GM12865 (cell line): ENCODE data around the gene STXBP6.

Experiments used
- DNase-seq: peaks from one replicate; pipeline ENCODE4 v3.0.0; 2010; ENCODE audit warnings: low read depth
- H3K4me3 ChIP-seq: 2 replicates; pipeline ENCODE4 v1.5.1; 2011; ENCODE audit warnings: mild to moderate bottlenecking, low read depth, low read length, control low read depth
- TF ChIP-seq, protein P1 (sequence below): IDR thresholded peaks from 2 replicates; pipeline ENCODE4 v1.5.1; 2011; ENCODE audit warnings: low read length, control low read depth, low read depth, inconsistent platforms; ENCODE audit not compliant: insufficient read depth; ENCODE audit errors: missing control alignments

The STXBP6 gene

DNA sequence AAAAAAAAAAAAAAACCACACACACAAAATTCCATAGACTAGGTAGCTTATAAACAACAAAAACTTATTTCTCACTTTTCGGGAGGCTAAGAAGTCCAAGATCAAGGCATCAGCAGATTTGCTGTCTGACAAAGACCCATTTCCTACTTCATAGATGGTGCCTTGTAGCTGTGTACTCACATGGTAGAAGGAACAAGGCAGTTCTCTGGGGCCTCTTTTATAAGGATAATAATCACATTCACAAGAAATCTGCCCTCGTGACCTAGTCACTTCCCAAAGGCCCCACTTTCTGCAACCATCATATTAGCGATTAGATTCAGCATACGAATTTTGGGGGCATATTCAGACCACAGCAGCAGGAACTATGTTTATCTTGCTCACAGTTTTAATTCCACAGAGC, 54.9 kb downstream of the STXBP6 start:
- TF ChIP-seq, protein P1, sequence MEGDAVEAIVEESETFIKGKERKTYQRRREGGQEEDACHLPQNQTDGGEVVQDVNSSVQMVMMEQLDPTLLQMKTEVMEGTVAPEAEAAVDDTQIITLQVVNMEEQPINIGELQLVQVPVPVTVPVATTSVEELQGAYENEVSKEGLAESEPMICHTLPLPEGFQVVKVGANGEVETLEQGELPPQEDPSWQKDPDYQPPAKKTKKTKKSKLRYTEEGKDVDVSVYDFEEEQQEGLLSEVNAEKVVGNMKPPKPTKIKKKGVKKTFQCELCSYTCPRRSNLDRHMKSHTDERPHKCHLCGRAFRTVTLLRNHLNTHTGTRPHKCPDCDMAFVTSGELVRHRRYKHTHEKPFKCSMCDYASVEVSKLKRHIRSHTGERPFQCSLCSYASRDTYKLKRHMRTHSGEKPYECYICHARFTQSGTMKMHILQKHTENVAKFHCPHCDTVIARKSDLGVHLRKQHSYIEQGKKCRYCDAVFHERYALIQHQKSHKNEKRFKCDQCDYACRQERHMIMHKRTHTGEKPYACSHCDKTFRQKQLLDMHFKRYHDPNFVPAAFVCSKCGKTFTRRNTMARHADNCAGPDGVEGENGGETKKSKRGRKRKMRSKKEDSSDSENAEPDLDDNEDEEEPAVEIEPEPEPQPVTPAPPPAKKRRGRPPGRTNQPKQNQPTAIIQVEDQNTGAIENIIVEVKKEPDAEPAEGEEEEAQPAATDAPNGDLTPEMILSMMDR, result no peak
- no peak overlapping the region for H3K4me3 ChIP-seq
- no peak for DNase-seq

DNA sequence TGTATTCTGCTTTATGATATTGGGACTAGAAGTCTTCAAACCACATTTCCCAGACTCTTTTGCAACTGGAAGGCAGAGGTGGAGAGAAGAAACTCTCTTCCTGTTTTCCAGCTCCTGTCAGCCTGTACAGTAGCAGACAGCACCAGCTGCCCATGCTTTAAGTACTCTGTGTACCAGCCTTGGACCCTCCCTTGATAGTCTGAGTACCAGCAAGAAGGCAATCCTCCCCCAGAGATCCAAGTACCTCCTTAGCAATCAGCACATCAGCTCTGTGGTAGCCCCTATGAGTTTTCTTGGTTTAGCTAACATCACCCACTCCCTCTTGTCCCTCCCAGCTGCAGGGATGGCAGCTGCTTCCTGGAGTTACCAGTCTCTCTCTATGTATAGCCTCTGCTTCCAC, 56.3 kb downstream of the STXBP6 start:
- TF ChIP-seq, protein P1, result no peak
- DNase-seq, result no peak
- no peak overlapping the region for H3K4me3 ChIP-seq

DNA sequence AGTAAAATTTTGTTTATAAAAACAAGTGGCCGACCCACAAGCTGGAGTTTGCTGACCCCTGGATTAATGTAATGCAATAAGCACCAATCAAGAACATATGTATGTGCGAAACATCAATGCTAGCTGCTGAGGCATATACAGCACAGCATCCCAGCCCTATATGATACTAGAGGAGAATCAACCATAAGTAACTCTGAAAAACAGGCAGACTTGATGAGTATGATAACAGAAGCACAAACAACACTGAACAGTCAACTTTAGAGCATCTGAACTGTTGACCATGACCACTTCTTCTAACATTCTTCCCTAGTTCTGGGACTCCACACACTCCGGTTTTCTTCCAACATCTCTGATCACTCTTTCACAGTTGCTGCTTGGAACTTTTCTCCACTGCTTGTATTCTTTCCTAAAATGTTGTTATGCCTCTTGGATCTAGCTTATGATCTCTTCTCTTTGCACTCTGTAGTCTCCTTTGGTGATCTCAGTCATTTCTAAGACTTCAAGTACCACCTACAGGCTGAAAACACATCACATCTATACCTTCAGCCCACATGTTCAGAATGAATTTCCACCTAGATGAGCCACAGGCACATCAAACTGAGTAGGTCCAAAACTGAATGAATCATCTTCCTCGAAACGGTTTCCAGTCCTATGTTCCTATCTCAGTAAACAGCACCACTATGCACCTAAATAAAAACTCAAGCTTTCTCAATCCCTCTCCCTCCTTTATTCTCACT, 57.2 kb downstream of the STXBP6 start:
- H3K4me3 ChIP-seq, result no peak overlapping the region
- TF ChIP-seq, protein P1, result no peak
- no peak for DNase-seq

DNA sequence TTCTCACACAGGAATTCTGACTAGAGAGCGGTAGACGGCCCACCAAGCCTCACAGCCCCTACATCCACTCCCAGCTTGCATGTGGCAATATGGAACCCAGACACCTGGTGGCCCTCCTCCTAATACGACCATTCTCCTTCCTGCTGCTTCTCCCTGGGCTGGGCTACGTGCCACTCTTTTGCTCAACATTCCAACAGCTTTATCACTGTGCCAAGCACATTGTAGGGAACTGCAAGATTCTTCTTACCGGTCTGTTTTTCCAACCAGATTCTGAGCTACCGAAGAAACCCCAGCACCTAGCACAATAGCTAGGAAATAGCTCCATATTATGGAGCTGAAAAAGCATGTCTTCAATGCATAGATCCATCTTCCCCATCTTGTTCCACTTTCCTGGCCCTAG, 58.1 kb downstream of the STXBP6 start:
- TF ChIP-seq, protein P1, result no peak
- no peak overlapping the region for H3K4me3 ChIP-seq
- DNase-seq, result no peak

DNA sequence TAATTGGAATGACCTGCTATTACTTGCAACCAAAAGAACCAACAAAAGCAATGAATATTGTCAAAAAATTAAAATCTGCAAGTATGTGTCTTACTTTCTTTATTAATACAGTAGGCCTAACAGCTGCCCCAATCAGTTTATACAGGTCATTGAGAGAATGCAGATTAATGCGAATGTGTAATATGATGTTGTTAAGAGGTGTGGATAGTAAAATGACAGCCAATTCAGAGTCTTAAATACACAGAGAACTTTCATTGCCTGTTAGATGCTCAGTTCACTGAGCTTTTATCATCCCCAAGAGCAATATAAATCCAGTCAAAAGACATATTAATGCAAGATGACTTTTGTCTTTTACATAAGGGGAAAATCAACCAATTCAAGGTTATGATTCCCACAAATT, 58.7 kb downstream of the STXBP6 start:
- DNase-seq, result no peak
- no peak overlapping the region for H3K4me3 ChIP-seq
- TF ChIP-seq, protein P1, result no peak

DNA sequence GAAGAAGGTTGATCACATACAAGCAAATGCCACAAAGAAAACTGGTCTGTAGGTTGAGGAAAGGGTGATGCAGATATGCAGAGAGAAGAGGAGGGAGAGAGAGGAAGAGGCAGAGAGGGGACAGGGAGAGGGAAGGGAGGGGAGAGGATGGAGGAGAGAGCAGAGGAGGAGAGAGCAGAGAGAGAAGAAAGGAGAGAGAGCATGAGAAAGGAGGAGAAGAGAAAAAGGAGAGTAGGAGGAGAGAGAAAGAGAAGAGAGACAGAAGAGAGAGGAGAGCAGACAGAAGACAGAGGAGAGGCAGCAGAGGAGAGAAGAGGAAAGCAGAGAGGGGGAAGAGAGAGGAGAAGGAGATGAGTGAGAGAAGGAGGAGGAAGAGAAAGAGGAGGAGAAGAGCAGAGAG, 59.2 kb downstream of the STXBP6 start:
- TF ChIP-seq, protein P1, result no peak
- DNase-seq, result no peak
- no peak overlapping the region for H3K4me3 ChIP-seq

DNA sequence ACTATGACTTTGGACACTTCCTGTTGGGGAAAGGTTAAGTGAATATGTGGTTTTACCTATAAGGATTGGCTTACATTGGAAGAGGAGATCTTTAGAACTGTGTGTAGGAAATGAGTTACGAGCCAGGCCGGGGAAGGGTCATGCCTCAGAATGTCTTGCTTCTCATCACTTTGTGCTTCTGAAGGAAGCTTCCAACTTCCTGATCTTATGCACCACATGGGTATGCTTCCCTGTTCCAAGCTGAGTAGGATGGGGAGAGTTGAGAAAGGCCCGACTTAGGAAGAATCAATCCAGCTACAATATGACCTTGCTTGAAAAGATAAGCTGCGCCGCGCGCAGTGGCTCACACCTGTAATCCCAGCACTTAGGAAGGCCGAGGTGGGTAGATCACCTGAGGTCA, 59.9 kb downstream of the STXBP6 start:
- TF ChIP-seq, protein P1, result no peak
- no peak for DNase-seq
- H3K4me3 ChIP-seq, result no peak overlapping the region
